ENCODE data around the gene HBG1. TPM values are rescaled to one million over a fixed set of nuclear protein-coding genes. Genes with fewer than 3 reads are reported as not detected.

The HBG1 gene
- polyA plus RNA-seq, 1 donor from 2014 or later = not detected

- H3K36me3 Mint-ChIP-seq = no peaks in the 10 kb centered on the region
- peaks cover 2% of the 10 kb centered on the region for H3K27me3 Mint-ChIP-seq
- H3K9me3 Mint-ChIP-seq = no peaks in the 10 kb centered on the region
- H3K4me1 Mint-ChIP-seq = peaks cover 0 to 4% (median 0%) of the 10 kb centered on the region in 3 donors
- no peak overlapping the region for H3K27ac Mint-ChIP-seq
- H3K4me3 Mint-ChIP-seq = no peak overlapping the region
These were observed 19.9 kb downstream of the HBG1 start for GRCh38 chr11:5229796-5230195.

DNA sequence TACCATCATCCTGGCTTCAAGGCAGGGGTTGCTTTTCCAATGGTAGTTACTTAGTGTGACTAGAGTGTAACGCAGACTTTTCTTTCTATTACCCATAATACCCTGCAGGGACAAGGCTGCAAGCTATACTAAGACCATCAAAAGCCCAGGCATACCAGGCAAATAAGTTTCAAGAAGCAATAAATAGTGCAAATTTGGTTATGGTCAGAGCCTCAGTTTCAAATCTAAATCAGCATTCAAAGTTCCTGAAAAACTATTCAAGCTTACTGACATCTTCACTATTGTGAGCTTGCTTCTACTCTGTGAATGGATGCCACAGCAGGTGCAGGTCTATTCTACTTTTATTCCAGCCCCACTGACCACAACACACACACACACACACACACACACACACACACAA, 20.3 kb downstream of the HBG1 start:
- Mint-ChIP-seq H3K36me3 (no peaks in the 10 kb centered on the region), H3K4me3 (no peak overlapping the region), H3K27me3 (no peaks in the 10 kb centered on the region), H3K4me1 (peaks cover 0 to under 1% (median 0%) of the 10 kb centered on the region in 3 donors), H3K27ac (no peak overlapping the region), H3K9me3 (no peaks in the 10 kb centered on the region)

DNA sequence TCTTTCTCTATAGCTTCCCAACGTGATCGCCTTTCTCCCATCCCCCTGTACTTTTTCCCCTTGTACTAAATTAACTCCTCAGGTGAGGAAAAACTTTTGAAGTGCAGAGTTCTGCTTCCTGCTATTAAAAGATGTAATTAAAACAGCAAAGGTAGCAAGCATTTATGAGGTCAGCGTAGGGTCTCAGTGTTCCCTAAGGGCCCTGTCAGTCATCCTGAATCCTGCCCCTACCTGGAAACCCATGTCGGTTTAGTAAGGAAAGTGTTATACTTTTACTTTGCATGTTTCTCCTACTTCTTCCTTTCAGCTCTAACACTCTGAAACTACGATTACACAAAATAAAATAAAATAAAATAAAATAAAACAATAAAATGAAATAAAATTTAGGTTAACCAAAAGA, 21.5 kb downstream of the HBG1 start:
- no peak overlapping the region for H3K27ac Mint-ChIP-seq
- no peaks in the 10 kb centered on the region for H3K36me3 Mint-ChIP-seq
- no peaks in the 10 kb centered on the region for H3K9me3 Mint-ChIP-seq
- H3K4me3 Mint-ChIP-seq = no peak overlapping the region
- peaks cover 2% of the 10 kb centered on the region for H3K27me3 Mint-ChIP-seq
- no peaks in the 10 kb centered on the region for H3K4me1 Mint-ChIP-seq

DNA sequence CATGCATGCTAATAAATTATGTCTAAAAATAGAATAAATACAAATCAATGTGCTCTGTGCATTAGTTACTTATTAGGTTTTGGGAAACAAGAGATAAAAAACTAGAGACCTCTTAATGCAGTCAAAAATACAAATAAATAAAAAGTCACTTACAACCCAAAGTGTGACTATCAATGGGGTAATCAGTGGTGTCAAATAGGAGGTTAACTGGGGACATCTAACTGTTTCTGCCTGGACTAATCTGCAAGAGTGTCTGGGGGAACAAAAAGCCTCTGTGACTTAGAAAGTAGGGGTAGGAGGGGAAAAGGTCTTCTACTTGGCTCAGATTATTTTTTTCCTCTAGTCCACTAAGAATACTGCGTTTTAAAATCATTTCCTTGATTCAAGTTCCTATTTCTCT, 22.0 kb downstream of the HBG1 start:
- Mint-ChIP-seq H3K4me1 (no peaks in the 10 kb centered on the region), H3K9me3 (no peaks in the 10 kb centered on the region), H3K36me3 (no peaks in the 10 kb centered on the region), H3K27ac (no peak overlapping the region), H3K27me3 (peaks cover 2% of the 10 kb centered on the region), H3K4me3 (no peak overlapping the region)

DNA sequence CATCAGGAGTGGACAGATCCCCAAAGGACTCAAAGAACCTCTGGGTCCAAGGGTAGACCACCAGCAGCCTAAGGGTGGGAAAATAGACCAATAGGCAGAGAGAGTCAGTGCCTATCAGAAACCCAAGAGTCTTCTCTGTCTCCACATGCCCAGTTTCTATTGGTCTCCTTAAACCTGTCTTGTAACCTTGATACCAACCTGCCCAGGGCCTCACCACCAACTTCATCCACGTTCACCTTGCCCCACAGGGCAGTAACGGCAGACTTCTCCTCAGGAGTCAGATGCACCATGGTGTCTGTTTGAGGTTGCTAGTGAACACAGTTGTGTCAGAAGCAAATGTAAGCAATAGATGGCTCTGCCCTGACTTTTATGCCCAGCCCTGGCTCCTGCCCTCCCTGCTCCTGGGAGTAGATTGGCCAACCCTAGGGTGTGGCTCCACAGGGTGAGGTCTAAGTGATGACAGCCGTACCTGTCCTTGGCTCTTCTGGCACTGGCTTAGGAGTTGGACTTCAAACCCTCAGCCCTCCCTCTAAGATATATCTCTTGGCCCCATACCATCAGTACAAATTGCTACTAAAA, 22.8 kb downstream of the HBG1 start, which contains the start of gene HBB:
Gene HBB, minus strand, starts transcription at position 340 of the 579 bp plus-strand sequence. Its CDS starts 50 bp downstream, at position 290.
- Mint-ChIP-seq H3K4me1 (no peaks in the 10 kb centered on the region), H3K4me3 (no peak within 1 kb of the TSS), H3K27ac (no peak within 1 kb of the TSS), H3K27me3 (peaks cover 2% of the 10 kb centered on the region), H3K9me3 (no peaks in the 10 kb centered on the region), H3K36me3 (no peaks in the 10 kb centered on the region)

GRCh38 chr11:5225480-5225871, 24.2 kb downstream of the HBG1 start:
- Mint-ChIP-seq H3K4me3 (no peak overlapping the region), H3K27me3 (peaks cover 2% of the 10 kb centered on the region), H3K27ac (no peak overlapping the region), H3K9me3 (no peaks in the 10 kb centered on the region), H3K36me3 (no peaks in the 10 kb centered on the region), H3K4me1 (no peaks in the 10 kb centered on the region)

GRCh38 chr11:5224538-5225479, 24.8 kb downstream of the HBG1 start:
- H3K36me3 Mint-ChIP-seq = no peaks in the 10 kb centered on the region
- peaks cover 2% of the 10 kb centered on the region for H3K27me3 Mint-ChIP-seq
- H3K4me1 Mint-ChIP-seq = no peaks in the 10 kb centered on the region
- no peak overlapping the region for H3K4me3 Mint-ChIP-seq
- H3K27ac Mint-ChIP-seq = no peak overlapping the region
- no peaks in the 10 kb centered on the region for H3K9me3 Mint-ChIP-seq

GRCh38 chr11:5223686-5224085, 26.0 kb downstream of the HBG1 start:
- Mint-ChIP-seq H3K27ac (no peak overlapping the region), H3K4me1 (no peaks in the 10 kb centered on the region), H3K36me3 (no peaks in the 10 kb centered on the region), H3K27me3 (peaks cover 2% of the 10 kb centered on the region), H3K9me3 (no peaks in the 10 kb centered on the region), H3K4me3 (no peak overlapping the region)

GRCh38 chr11:5223146-5223545, 26.5 kb downstream of the HBG1 start:
- no peaks in the 10 kb centered on the region for H3K36me3 Mint-ChIP-seq
- H3K4me3 Mint-ChIP-seq = no peak overlapping the region
- no peak overlapping the region for H3K27ac Mint-ChIP-seq
- H3K27me3 Mint-ChIP-seq = peaks cover 2% of the 10 kb centered on the region
- no peaks in the 10 kb centered on the region for H3K9me3 Mint-ChIP-seq
- no peaks in the 10 kb centered on the region for H3K4me1 Mint-ChIP-seq

- H3K4me3 Mint-ChIP-seq = no peak overlapping the region
- H3K4me1 Mint-ChIP-seq = no peaks in the 10 kb centered on the region
- H3K27me3 Mint-ChIP-seq = no peaks in the 10 kb centered on the region
- peaks cover 1% of the 10 kb centered on the region for H3K36me3 Mint-ChIP-seq
- H3K27ac Mint-ChIP-seq = no peak overlapping the region
- H3K9me3 Mint-ChIP-seq = peaks cover 0 to 9% (median 3%) of the 10 kb centered on the region in 3 donors
These were observed 39.2 kb downstream of the HBG1 start for GRCh38 chr11:5210376-5210885.

DNA sequence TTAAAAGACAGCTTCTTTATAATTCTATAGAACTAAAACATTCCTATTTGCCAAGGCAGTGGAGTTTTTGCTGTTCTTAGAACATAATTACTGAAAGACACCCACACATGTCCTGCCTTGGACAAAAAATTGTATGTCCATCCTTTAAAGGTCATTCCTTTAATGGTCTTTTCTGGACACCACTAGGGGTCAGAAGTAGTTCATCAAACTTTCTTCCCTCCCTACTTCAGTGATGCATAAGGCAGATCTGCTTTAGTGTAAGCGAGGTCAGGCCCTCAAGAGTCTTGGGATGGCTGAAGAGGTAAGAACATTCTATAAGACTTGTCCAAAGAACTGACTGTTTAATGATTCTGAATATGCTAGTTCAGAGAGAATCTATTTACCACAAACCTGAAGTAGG, 44.9 kb downstream of the HBG1 start:
- H3K27ac Mint-ChIP-seq = no peak overlapping the region
- peaks cover 0 to 3% (median 0%) of the 10 kb centered on the region in 3 donors for H3K9me3 Mint-ChIP-seq
- H3K27me3 Mint-ChIP-seq = no peaks in the 10 kb centered on the region
- no peak overlapping the region for H3K4me3 Mint-ChIP-seq
- H3K4me1 Mint-ChIP-seq = no peaks in the 10 kb centered on the region
- H3K36me3 Mint-ChIP-seq = no peaks in the 10 kb centered on the region

- H3K36me3 Mint-ChIP-seq = no peaks in the 10 kb centered on the region
- H3K9me3 Mint-ChIP-seq = peaks cover 0 to 3% (median 0%) of the 10 kb centered on the region in 3 donors
- H3K4me3 Mint-ChIP-seq = no peak overlapping the region
- no peaks in the 10 kb centered on the region for H3K4me1 Mint-ChIP-seq
- no peak overlapping the region for H3K27ac Mint-ChIP-seq
- no peaks in the 10 kb centered on the region for H3K27me3 Mint-ChIP-seq
These were observed 46.3 kb downstream of the HBG1 start for GRCh38 chr11:5203366-5203765.

DNA sequence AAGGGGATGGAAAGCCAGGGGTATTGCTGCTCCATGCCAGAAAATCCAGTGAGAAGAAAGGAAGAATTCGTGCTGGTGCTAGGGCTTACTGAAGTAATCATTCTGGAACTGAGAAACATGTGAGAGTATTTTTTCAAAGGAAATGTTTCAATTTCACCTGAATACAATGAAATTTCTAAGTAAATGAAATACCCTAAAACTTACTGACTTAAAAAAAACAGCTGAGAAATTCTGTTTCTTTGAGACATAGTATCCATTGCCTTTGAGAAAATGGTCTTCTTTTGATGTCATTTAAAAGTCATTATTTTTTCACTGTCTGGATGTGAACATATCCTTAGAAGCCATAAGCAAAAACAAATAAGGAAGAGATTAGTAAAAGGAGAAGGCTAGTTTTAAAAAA, 49.1 kb downstream of the HBG1 start, which contains the start of gene OR51V1:
Gene OR51V1, minus strand, starts transcription at position 101 of the 400 bp plus-strand sequence. Its CDS starts 0 bp downstream, at position 101.
- H3K27ac Mint-ChIP-seq = no peak within 1 kb of the TSS
- peaks cover 2% of the 10 kb centered on the region for H3K36me3 Mint-ChIP-seq
- no peaks in the 10 kb centered on the region for H3K4me1 Mint-ChIP-seq
- H3K27me3 Mint-ChIP-seq = no peaks in the 10 kb centered on the region
- peaks cover 0 to 3% (median 0%) of the 10 kb centered on the region in 3 donors for H3K9me3 Mint-ChIP-seq
- H3K4me3 Mint-ChIP-seq = no peak within 1 kb of the TSS

- peaks cover 0 to 3% (median 3%) of the 10 kb centered on the region in 3 donors for H3K9me3 Mint-ChIP-seq
- H3K27me3 Mint-ChIP-seq = no peaks in the 10 kb centered on the region
- peaks cover 2% of the 10 kb centered on the region for H3K36me3 Mint-ChIP-seq
- no peaks in the 10 kb centered on the region for H3K4me1 Mint-ChIP-seq
- peak overlapping the region in 1 of 3 donors; percentile 80 for H3K27ac Mint-ChIP-seq
- no peak overlapping the region for H3K4me3 Mint-ChIP-seq
These were observed 51.4 kb downstream of the HBG1 start for GRCh38 chr11:5198285-5198684.

All from IgD-negative memory B cell (primary cell).